KBM-7 (cell line): ENCODE results near the gene SBF2.
"Not testable (repeated sequence)": the region's sequence is repeated elsewhere in the genome, so short reads cannot be mapped to it uniquely, and the experiment has no call there.

Experiments used
- DNase-seq: peaks from one replicate; pipeline ENCODE4 v3.0.0-alpha.2; 2015
- in situ Hi-C: fragments of 300-500 bp; cut with MboI; formaldehyde crosslinking; loops from 2 replicates; pipeline ENCODE4 v1.14.3; 2020; ENCODE audit warnings: low sequenced_read_pairs, low pct_unique_long_range_greater_than_20kb, mixed read lengths

The SBF2 gene

GRCh38 chr11:10097615-10098014, 196.4 kb downstream of the SBF2 start:
- DNase-seq, result no peak
- in situ Hi-C loops, result no loop called here

- in situ Hi-C loops, result no loop called here
- no peak for DNase-seq
These were observed 197.0 kb downstream of the SBF2 start for GRCh38 chr11:10096987-10097386.

GRCh38 chr11:10095412-10096208, 198.4 kb downstream of the SBF2 start:
- in situ Hi-C loops, result no loop called here

GRCh38 chr11:10092426-10092825, 201.6 kb downstream of the SBF2 start:
- DNase-seq, result no peak
- in situ Hi-C loops, result no loop called here

More at GRCh38 chr11:10095412-10096208, 198.4 kb downstream of the SBF2 start:
- DNase-seq, result no peak

GRCh38 chr11:10091314-10092045, 202.5 kb downstream of the SBF2 start:
- in situ Hi-C loops, result no loop called here
- peak; percentile 66 for DNase-seq

- DNase-seq, in situ Hi-C loops: not testable (repeated sequence)
These were observed 206.1 kb downstream of the SBF2 start for GRCh38 chr11:10087923-10088225.

GRCh38 chr11:10087186-10087922, 206.7 kb downstream of the SBF2 start:
- no peak for DNase-seq
- in situ Hi-C loops, result no loop called here

- no peak for DNase-seq
- in situ Hi-C loops, result no loop called here
These were observed 213.9 kb downstream of the SBF2 start for GRCh38 chr11:10080138-10080537.

- peak; percentile 49 for DNase-seq
- in situ Hi-C loops, result no loop called here
These were observed 217.4 kb downstream of the SBF2 start for GRCh38 chr11:10076458-10077141.

GRCh38 chr11:10075141-10075540, 218.9 kb downstream of the SBF2 start:
- in situ Hi-C loops, result no loop called here
- no peak for DNase-seq

GRCh38 chr11:10072841-10073240, 221.2 kb downstream of the SBF2 start:
- in situ Hi-C loops, result no loop called here
- no peak for DNase-seq

- no peak for DNase-seq
- in situ Hi-C loops, result no loop called here
These were observed 221.9 kb downstream of the SBF2 start for GRCh38 chr11:10072142-10072541.

GRCh38 chr11:10067629-10068300, 226.3 kb downstream of the SBF2 start:
- in situ Hi-C loops, result no loop called here
- no peak for DNase-seq

GRCh38 chr11:10066441-10066840, 227.6 kb downstream of the SBF2 start:
- DNase-seq, result no peak
- in situ Hi-C loops, result no loop called here

- in situ Hi-C loops, result no loop called here
- DNase-seq, result no peak
These were observed 229.2 kb downstream of the SBF2 start for GRCh38 chr11:10064828-10065227.

GRCh38 chr11:10058356-10058755, 235.7 kb downstream of the SBF2 start:
- DNase-seq, result no peak
- in situ Hi-C loops, result no loop called here

GRCh38 chr11:10051868-10052586, 242.0 kb downstream of the SBF2 start:
- in situ Hi-C loops, result no loop called here
- no peak for DNase-seq

GRCh38 chr11:10050561-10050960, 243.5 kb downstream of the SBF2 start:
- in situ Hi-C loops, result no loop called here
- no peak for DNase-seq
